Measurements from ENCODE around the gene SLC22A23.
A peak's percentile ranks its signal among the peaks of the same experiment; 100 is the strongest.

The SLC22A23 gene

DNA sequence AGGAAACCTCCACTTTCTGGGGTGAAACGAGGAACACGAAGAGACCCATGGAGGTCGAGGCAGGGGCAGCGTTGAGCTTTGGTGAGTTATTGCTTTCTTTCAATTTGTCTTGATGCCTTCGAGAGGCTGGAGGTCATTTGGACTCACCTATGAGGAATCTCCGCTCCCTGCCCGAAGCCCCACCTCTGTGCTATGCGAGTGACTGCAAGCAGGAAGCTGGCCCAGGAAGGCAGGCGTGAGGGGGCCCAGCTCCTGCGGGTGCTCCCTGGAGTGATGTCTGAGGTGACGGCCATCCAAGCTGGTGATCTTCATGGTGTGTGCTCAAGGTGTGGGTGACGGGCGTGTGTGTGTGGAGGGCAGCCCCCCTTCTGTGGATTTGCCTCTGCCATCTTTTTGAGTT lies 185.1 kb downstream of the SLC22A23 start:
- no peak for DNase-seq (ENCODE audit: low read depth, low spot score)
- H3K4me3 ChIP-seq (ENCODE audit: low read length), result no peak overlapping the region

DNA sequence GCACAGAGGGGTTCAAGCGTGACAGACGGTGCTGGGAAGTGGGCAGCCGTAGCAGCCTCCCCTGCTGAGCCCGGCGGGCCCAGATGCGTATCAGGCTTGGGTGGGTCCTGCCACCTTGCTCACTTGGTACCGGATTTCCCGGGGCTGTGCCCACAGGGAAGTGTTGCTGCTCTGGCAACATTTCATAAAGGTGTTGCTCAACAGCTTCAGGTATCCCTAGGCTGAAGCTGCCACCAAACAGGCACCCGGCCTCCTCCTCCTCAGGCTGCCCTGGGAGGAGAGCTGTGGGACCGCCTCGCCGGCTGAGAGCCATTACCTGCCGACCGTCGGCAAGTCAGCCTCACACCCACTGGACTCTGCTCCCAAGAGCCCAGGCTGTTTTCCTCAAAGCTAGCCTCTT lies 186.6 kb downstream of the SLC22A23 start:
- DNase-seq (ENCODE audit: low read depth, low spot score), result no peak
- H3K4me3 ChIP-seq (ENCODE audit: low read length), result no peak overlapping the region

DNA sequence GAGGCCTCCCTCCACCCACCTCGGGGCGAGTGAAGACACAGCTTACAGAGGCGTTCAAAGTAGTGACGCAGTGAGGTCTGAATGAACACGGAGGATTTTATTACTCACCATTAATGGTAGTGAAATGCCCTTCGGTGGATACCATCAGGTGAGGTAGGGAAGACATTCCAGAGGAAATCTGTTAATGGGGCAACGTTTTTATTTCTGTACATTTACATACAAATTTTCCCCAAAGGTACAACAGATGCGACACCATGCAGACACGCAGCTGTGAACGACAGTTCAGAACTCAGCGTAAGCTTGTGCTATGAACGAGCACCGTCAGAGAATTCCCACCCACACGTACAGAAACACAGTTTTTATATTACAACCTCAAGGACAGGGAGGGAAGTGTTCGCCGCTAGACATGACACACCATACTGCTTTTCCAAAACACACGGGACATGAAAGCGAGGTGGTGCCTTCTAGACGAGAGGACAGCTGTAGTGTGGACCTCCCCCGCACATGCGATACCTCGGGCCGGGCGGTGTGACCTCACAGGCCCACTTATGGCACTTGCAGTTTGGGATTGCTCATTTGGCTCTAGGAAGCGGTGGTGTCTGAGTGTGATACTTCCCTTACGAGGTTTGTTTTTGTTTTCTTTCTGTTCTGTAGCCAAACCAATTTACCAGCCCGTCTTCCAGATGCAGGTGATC lies 187.4 kb downstream of the SLC22A23 start:
- no peak for DNase-seq (ENCODE audit: low read depth, low spot score)
- no peak overlapping the region for H3K4me3 ChIP-seq (ENCODE audit: low read length)

DNA sequence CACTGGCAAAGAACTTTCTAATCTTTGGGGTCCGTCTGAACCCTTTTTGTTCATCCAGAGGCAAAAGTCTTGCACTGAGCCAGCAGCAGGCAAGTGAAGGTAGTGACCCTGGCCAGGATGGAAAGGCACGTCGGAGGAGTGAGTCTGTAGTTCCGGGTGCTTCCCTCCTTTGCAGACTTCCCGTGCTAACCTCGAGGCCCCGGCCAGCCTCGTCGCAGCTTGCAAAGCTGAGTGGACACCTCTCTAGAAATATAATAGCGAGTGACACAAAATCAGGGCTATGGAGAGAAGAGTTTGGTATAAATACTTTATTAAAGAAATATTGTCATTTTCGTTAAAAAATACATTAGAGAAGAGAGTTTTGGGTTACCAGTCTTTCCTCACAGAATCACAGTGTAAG lies 188.2 kb downstream of the SLC22A23 start:
- no peak overlapping the region for H3K4me3 ChIP-seq (ENCODE audit: low read length)
- no peak for DNase-seq (ENCODE audit: low read depth, low spot score)

GRCh38 chr6:3267162-3267561 lies 189.7 kb downstream of the SLC22A23 start:
- no peak overlapping the region for H3K4me3 ChIP-seq (ENCODE audit: low read length)
- DNase-seq (ENCODE audit: low read depth, low spot score), result no peak

- no peak overlapping the region for H3K4me3 ChIP-seq (ENCODE audit: low read length)
- DNase-seq (ENCODE audit: low read depth, low spot score), result no peak
Measured at GRCh38 chr6:3266170-3266569, 190.7 kb downstream of the SLC22A23 start.

DNA sequence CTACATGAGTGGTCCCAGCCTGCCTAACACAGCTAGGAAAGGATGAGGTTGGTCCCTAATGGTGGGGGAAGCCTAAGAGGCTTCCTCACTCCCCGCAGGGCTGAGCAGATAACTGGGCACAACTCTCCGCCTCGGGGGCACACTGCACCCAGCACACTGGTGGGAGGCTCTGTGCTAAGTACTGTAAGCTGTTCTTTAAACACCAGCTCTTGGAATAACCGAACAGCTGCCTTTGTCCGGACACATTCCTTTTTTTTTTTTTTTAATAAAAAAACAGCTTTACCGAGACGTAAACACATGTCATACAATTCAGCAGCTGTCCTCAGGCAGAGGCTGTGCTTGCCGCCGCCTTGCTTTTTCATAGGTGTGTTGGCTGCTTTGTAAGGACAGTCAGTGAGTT lies 191.2 kb downstream of the SLC22A23 start:
- DNase-seq (ENCODE audit: low read depth, low spot score), result no peak
- H3K4me3 ChIP-seq (ENCODE audit: low read length), result no peak overlapping the region

DNA sequence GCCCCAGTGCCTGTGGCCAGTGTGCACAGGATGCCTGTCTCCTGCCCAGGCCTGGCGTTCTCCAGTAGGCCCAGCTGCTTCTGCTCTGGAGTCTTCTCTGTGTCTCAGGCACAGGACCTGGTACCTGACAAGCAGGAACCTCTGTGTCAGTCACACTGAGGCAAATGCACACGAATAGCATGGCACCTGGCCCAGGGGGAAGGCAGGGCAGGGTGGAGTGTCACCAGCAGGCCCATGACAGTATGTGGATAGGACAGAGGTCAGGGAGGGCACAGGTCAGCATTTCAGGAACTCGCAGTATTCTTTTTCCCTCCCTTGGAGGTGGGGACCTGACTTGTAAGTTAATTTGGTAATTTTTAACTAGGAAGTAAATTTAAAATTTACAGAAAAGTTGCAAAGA lies 192.5 kb downstream of the SLC22A23 start:
- H3K4me3 ChIP-seq (ENCODE audit: low read length), result no peak overlapping the region
- DNase-seq (ENCODE audit: low read depth, low spot score), result no peak

DNA sequence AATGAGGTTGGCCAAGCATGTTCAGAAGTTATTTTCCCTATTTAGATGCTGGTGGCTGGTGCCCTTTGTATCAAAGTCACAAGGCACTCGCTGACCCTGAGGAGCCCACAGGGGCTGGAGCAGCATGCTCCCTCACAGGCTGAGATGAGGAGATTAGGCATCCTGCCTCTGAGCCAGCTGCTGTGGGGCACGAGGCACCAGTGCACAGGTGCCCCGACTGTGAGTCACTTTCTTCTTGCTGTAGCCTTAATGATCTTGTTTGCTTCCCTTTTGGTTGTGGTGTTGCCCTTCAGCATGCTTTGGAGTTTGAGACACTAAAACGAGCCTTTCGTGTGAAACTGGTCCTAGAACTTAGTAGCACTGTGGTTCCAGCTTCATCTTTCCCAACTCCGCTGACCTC lies 193.8 kb downstream of the SLC22A23 start:
- DNase-seq (ENCODE audit: low read depth, low spot score), result no peak
- H3K4me3 ChIP-seq (ENCODE audit: low read length), result no peak overlapping the region

GRCh38 chr6:3261921-3262320 lies 194.9 kb downstream of the SLC22A23 start:
- no peak overlapping the region for H3K4me3 ChIP-seq (ENCODE audit: low read length)
- DNase-seq (ENCODE audit: low read depth, low spot score), result no peak

- H3K4me3 ChIP-seq (ENCODE audit: low read length), result no peak overlapping the region
- DNase-seq (ENCODE audit: low read depth, low spot score), result no peak
Measured at GRCh38 chr6:3261518-3261820, 195.4 kb downstream of the SLC22A23 start.

DNA sequence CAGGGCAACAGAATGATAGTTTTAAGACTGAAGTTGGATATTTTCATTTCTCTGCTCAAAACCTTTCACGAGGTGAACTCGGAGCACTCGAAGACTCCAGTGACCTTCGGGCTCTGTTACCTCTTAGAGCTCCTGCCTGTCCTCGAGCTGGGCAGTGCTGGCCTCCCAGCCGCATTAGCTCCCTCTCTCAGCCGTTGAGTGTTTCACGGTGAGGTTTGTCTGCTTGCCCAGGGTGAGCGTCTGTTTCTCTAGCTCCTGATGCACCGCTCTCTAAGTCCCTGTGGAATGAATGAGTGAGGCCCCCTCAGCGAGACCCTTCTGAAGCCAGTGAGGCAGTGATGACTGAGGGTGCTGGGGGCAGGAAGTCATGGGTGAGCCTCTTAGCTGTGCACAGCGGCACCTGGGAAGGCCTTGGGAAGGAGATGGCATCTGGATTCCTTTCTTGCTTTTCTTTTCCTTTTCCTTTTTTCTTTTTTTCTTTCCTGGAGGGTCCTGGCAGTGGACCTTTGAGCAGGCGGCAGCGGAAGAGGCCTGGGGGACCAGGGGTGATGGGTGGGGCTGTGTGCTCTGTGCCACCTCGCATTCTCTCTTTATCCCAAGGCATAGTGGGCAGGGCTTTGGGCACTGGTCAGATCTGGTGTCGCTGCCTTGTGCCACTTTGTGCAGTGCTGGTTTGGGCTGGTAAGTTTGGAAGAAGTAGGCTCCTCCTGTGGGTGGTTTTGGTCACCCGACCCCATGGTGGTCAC lies 195.9 kb downstream of the SLC22A23 start:
- H3K4me3 ChIP-seq (ENCODE audit: low read length), result peak overlapping the region; percentile 90
- DNase-seq (ENCODE audit: low read depth, low spot score), result no peak

DNA sequence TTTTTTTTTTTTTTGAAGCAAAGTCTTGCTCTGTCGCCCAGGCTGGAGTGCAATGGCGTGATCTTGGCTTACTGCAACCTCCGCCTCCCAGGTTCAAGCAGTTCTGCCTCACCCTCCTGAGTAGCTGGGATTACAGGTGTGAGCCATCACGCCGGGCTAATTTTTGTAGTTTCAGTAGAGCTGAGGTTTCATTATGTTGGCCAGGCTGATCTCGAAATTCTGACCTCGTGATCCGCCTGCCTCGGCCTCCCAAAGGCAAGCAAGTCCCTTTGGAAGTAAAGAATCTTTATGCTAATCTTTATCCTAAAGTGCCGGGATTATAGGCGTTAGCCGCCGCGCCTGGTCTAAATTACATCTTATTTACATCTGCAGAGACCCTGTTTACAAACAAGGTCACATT lies 196.6 kb downstream of the SLC22A23 start:
- DNase-seq (ENCODE audit: low read depth, low spot score), result no peak
- H3K4me3 ChIP-seq (ENCODE audit: low read length), result peak overlapping the region; percentile 90

DNA sequence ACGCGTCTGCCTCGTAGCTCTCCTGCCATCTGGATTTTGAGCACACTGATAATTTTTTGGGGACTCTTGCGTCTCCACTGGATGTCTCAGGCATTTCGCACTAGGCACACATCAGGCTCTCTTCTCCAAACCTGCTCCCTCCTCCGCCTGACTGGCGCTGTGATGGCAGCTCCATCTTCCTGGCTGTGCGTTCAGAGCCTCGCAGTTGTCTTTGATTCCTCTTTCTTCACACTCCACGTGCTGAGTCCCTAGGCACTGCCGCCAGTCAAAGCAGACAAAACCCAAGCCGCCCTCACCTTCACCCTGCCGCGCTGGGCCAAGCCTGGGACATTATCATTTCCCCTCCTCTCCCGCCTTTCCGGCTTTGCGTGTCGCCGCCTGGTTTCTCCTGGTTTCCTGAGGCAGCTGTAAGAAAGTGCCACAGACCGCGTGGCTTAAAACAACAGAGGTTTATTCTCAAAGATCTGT lies 197.3 kb downstream of the SLC22A23 start:
- DNase-seq (ENCODE audit: low read depth, low spot score), result peak; percentile 27
- H3K4me3 ChIP-seq (ENCODE audit: low read length), result peak overlapping the region; percentile 90

GRCh38 chr6:3258720-3259490 lies 197.9 kb downstream of the SLC22A23 start, which contains the start of gene PSMG4:
Gene PSMG4 (plus strand): TSS chr6:3258947. CDS start chr6:3259023, 76 bp downstream.
- H3K4me3 ChIP-seq (ENCODE audit: low read length), result peak within 1 kb of the TSS; percentile 90
- DNase-seq (ENCODE audit: low read depth, low spot score), result peak; percentile 68

GRCh38 chr6:3258201-3258600 lies 198.6 kb downstream of the SLC22A23 start:
- no peak for DNase-seq (ENCODE audit: low read depth, low spot score)
- peak overlapping the region; percentile 90 for H3K4me3 ChIP-seq (ENCODE audit: low read length)

- H3K4me3 ChIP-seq (ENCODE audit: low read length), result no peak overlapping the region
- DNase-seq (ENCODE audit: low read depth, low spot score), result no peak
Measured at GRCh38 chr6:3253597-3253961, 203.3 kb downstream of the SLC22A23 start.

DNA sequence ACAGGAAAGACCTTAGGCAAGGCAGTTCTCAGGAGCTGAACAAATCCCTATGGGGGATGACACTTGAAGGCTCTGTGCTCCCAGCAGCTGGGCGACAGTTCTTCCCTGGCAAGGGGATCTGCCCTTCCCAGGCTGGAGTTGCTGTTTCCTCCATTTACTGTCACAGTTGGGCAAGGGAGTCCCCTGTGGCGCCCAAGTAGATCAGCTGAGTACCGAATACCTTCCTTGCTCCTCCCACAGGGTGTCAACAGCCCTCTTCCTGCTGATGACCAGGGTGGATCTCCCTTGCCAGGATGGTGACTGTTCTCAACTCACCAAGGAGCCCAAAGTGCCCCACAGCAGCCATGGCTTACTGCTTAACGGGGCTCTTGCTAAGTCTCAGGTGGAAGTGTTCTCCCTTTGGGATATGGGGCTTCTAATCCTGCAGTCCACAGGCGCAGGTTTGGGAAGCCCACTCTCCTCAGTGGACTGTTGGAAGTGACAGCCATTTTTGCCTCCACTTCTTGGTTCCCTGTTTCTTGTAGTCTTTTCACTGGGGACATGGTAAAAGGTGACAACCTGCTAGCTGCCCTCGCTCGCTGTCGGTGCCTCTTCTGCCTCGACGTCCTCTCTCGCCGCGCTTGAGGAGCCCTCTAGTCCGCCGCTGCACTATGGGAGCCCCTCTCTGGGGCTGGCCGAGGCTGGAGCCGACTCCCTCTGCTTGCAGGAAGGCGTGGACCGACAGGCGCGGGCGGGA lies 203.8 kb downstream of the SLC22A23 start:
- no peak for DNase-seq (ENCODE audit: low read depth, low spot score)
- no peak overlapping the region for H3K4me3 ChIP-seq (ENCODE audit: low read length)

DNA sequence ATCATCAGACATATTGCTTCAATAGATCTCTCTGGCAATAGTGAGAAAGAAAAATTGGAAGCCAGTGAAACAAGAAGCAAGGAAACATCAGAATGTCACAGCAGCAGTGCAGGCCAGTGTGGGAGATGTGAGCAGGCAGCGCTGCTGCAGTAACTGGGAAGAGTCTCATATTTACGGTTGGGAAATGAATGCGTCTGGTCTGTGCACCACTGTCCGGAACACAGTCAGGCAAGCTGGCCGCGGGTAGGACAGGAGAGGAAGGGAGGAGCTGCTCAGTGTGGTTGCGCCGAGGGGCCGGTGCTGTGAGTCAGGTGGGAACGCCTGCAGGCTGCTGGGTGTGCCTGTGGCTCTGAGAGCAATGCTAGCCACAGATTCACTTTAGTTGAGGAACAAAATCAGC lies 204.5 kb downstream of the SLC22A23 start:
- H3K4me3 ChIP-seq (ENCODE audit: low read length), result no peak overlapping the region
- DNase-seq (ENCODE audit: low read depth, low spot score), result no peak

Data from Jurkat, Clone E6-1 (cell line).